Stimulated activated naive CD8-positive, alpha-beta T cell treated with anti-CD3 and anti-CD28 coated beads, Interleukin-15, amount 100 ng/mL, for 72 hours (primary cell): Measurements from ENCODE around the gene SSTR5.

Experiments
- ATAC-seq: fragments of 150-1000 bp; cut with Tn5 transposase; 2 replicates; pipeline ENCODE4 v1.10.0; 2021; ENCODE audit warnings: mild to moderate bottlenecking, moderate library complexity
- DNase-seq, 2 donors: peaks; one replicate each; pipeline ENCODE4 v3.0.0; 2021 to 2022
- H3K27ac Mint-ChIP-seq, 2 donors: one replicate each; pipeline ENCODE4 v1.8.0; 2022; ENCODE audit warnings: mild to moderate bottlenecking in 2 of 2, mixed read lengths in 2 of 2, moderate library complexity in 2 of 2
- H3K27me3 Mint-ChIP-seq: one replicate; pipeline ENCODE4 v1.8.0; 2022; ENCODE audit warnings: mixed read lengths
- H3K4me1 Mint-ChIP-seq: one replicate; pipeline ENCODE4 v1.8.0; 2022; ENCODE audit warnings: mild to moderate bottlenecking, mixed read lengths
- H3K4me3 Mint-ChIP-seq, 2 donors: one replicate each; pipeline ENCODE4 v1.8.0; 2022; ENCODE audit warnings: mild to moderate bottlenecking in 2 of 2, mixed read lengths in 2 of 2, moderate library complexity in 1 of 2
- H3K9me3 Mint-ChIP-seq, 2 donors: one replicate each; pipeline ENCODE4 v1.8.0; 2022; ENCODE audit warnings: mixed read lengths in 2 of 2

Gene SSTR5

DNA sequence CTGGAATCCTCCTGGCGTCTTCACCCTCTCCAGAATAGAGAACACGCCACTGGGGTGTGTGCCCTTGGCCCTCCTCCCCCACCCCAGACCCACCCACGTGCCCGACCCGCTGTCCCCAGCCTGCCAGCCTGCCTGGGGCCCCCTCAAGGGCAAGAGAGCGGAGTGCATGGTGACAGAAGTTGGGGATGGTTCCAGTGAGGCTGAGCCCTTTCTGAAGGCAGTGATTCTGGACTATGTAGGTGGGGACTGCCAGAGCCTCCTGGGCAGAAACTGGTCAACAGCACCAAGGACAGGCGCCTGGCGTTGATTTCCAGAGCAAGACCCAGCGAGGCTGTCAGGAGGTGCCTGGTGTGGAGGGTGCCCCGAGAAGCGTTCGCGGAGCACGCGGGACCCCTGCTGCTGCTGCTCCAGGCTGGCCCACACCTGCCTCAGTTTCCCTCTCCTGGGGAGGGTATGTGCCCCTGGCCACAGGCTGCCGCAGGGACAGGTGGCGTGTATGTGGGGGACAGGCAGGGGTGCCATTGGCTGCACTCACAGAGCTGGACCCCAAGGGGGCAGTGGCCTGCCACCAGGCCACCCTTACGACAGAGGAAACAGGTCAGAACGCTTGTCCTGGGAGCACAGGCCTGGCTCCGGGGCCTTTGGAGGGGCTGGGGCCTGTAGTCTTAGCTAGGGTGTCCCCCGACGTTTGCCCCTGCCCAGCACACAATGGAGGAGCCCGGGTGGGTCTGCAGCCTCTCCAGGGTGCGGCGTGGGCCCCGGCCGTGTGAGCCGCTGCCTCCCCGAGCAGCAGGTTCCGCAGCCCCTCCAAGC is 1.2 kb downstream of the SSTR5 start:
- no peak overlapping the region for H3K27ac Mint-ChIP-seq

GRCh38 chr16:1074379-1074649 is 1.8 kb downstream of the SSTR5 start:
- no peaks in the 10 kb centered on the region for H3K4me1 Mint-ChIP-seq
- H3K27ac Mint-ChIP-seq: no peak overlapping the region
- no peak overlapping the region for H3K4me3 Mint-ChIP-seq
- DNase-seq (no peak), ATAC-seq (no peak)
- H3K9me3 Mint-ChIP-seq: no peaks in the 10 kb centered on the region
- peaks cover 85% of the 10 kb centered on the region for H3K27me3 Mint-ChIP-seq

More for the DNA sequence above, 1.2 kb downstream of the SSTR5 start:
- peaks cover 88% of the 10 kb centered on the region for H3K27me3 Mint-ChIP-seq
- no peaks in the 10 kb centered on the region for H3K9me3 Mint-ChIP-seq
- no peaks in the 10 kb centered on the region for H3K4me1 Mint-ChIP-seq
- DNase-seq (no peak), ATAC-seq (no peak)
- no peak overlapping the region for H3K4me3 Mint-ChIP-seq

- Mint-ChIP-seq H3K4me1 (no peaks in the 10 kb centered on the region), H3K4me3 (no peak overlapping the region), H3K9me3 (no peaks in the 10 kb centered on the region), H3K27ac (no peak overlapping the region), H3K27me3 (peaks cover 85% of the 10 kb centered on the region)
- no peak for ATAC-seq
- DNase-seq: no peak
Measured at GRCh38 chr16:1075546-1075945, 3.0 kb downstream of the SSTR5 start.

DNA sequence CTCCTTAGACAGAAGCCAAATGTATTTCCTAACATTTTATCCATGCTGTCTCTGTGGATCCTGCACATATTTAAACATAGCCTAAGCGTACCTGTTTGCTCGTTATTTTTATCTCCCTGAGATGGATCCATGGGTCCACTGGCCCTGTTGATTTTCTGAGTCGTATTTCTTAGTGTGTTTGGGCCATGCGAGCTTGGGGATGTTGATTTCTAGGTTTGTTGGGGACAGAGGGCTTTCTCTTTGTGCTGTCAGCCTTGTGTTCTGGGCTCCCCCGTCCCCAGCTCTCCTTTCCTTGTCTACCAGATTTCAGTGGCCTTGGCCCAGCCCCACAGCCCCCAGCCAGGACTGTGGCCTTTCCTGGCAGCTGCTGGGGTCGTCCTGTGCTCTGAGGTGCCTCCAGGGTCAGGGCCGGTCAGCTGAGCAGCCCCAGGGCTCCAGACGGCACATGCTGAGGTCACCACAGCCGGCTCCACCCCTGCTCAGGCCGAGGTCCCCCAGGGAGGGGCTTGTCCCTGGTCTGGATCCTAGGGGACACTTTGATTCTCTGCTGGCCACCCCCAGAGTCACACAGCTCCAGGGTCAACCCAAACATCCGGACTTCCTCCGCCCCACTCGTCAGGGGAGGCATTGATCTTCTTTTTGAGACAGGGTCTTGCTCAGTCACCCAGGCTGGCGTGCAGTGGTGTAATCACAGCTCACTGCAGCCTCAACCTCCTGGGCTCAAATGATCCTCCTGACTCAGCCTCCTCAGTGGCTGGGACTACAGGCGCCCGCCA is 4.4 kb downstream of the SSTR5 start:
- H3K4me1 Mint-ChIP-seq: no peaks in the 10 kb centered on the region
- H3K27ac Mint-ChIP-seq: peak overlapping the region in 1 of 2 donors; percentile 40
- DNase-seq (no peak), ATAC-seq (no peak)
- peaks cover 80% of the 10 kb centered on the region for H3K27me3 Mint-ChIP-seq
- H3K4me3 Mint-ChIP-seq: no peak overlapping the region
- no peaks in the 10 kb centered on the region for H3K9me3 Mint-ChIP-seq

DNA sequence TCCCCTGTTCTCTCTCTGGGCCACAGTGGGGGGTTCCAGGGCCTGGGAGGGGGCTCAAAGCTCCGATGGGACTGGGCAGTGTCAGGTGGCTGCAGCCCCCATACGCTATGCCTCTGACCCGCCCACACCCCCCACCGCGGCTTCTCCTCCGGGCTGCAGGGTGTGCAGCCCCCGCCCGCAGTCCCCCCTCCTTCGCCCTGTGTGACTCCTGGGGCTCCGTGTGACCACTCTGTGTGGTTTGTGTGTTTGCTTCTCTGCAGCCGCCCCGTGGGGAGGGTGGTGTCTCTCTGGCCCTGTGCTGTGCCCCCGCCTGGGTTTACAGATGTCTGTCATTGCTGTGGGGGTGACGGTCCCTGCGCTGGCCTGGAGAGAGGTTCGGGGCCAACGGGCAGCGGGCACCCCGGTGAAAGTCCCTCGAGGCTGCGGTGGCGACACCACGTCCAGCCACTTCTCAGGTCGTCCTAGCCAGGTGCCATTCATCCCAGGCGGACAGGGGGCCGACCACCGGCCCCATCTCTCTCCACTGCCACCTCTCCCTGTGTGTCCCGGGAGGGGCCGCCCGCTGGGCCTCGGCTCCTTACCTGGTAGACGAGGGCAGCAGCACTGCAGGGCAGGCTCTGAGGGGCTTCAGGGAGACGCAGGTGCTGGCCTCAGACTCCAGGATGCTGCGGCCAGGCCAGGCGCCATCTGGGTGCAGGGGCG is 5.5 kb downstream of the SSTR5 start:
- ATAC-seq (no peak), DNase-seq (no peak)
- Mint-ChIP-seq H3K4me1 (no peaks in the 10 kb centered on the region), H3K27ac (peak overlapping the region in 1 of 2 donors; percentile 67), H3K9me3 (no peaks in the 10 kb centered on the region), H3K4me3 (no peak overlapping the region), H3K27me3 (peaks cover 83% of the 10 kb centered on the region)

GRCh38 chr16:1078579-1079021 is 6.1 kb downstream of the SSTR5 start:
- no peak for DNase-seq
- Mint-ChIP-seq H3K9me3 (peaks cover 0 to under 1% of the 10 kb centered on the region in 2 donors), H3K27ac (no peak overlapping the region), H3K27me3 (peaks cover 78% of the 10 kb centered on the region), H3K4me1 (no peaks in the 10 kb centered on the region), H3K4me3 (no peak overlapping the region)
- no peak for ATAC-seq

DNA sequence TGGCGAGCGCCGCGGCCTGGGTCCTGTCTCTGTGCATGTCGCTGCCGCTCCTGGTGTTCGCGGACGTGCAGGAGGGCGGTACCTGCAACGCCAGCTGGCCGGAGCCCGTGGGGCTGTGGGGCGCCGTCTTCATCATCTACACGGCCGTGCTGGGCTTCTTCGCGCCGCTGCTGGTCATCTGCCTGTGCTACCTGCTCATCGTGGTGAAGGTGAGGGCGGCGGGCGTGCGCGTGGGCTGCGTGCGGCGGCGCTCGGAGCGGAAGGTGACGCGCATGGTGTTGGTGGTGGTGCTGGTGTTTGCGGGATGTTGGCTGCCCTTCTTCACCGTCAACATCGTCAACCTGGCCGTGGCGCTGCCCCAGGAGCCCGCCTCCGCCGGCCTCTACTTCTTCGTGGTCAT is 6.8 kb downstream of the SSTR5 start:
- Mint-ChIP-seq H3K27me3 (peaks cover 81% of the 10 kb centered on the region), H3K27ac (no peak overlapping the region), H3K4me3 (no peak overlapping the region), H3K4me1 (no peaks in the 10 kb centered on the region), H3K9me3 (peaks cover 0 to 8% of the 10 kb centered on the region in 2 donors)
- DNase-seq: no peak
- no peak for ATAC-seq

GRCh38 chr16:1079786-1080525 is 7.4 kb downstream of the SSTR5 start:
- H3K27me3 Mint-ChIP-seq: peaks cover 81% of the 10 kb centered on the region
- H3K27ac Mint-ChIP-seq: no peak overlapping the region
- peaks cover 0 to 14% of the 10 kb centered on the region in 2 donors for H3K9me3 Mint-ChIP-seq
- H3K4me3 Mint-ChIP-seq: no peak overlapping the region
- ATAC-seq: peak; percentile 24
- no peak for DNase-seq
- H3K4me1 Mint-ChIP-seq: no peaks in the 10 kb centered on the region

- Mint-ChIP-seq H3K9me3 (peaks cover 8 to 25% of the 10 kb centered on the region in 2 donors), H3K27ac (no peak overlapping the region), H3K4me3 (no peak overlapping the region), H3K4me1 (no peaks in the 10 kb centered on the region), H3K27me3 (peaks cover 83% of the 10 kb centered on the region)
- ATAC-seq (peak; percentile 10), DNase-seq (no peak)
Measured at GRCh38 chr16:1080801-1081733, 8.5 kb downstream of the SSTR5 start.

GRCh38 chr16:1081734-1082265 is 9.3 kb downstream of the SSTR5 start:
- no peak for DNase-seq
- peaks cover 8 to 25% of the 10 kb centered on the region in 2 donors for H3K9me3 Mint-ChIP-seq
- no peak for ATAC-seq
- H3K4me3 Mint-ChIP-seq: no peak overlapping the region
- H3K27ac Mint-ChIP-seq: no peak overlapping the region
- peaks cover 75% of the 10 kb centered on the region for H3K27me3 Mint-ChIP-seq
- H3K4me1 Mint-ChIP-seq: no peaks in the 10 kb centered on the region

GRCh38 chr16:1082266-1082951 is 9.9 kb downstream of the SSTR5 start:
- peaks cover 69% of the 10 kb centered on the region for H3K27me3 Mint-ChIP-seq
- H3K4me1 Mint-ChIP-seq: no peaks in the 10 kb centered on the region

GRCh38 chr16:1082952-1083675 is 10.6 kb downstream of the SSTR5 start:
- H3K27ac Mint-ChIP-seq: no peak overlapping the region
- no peak for DNase-seq
- H3K4me3 Mint-ChIP-seq: no peak overlapping the region
- no peaks in the 10 kb centered on the region for H3K4me1 Mint-ChIP-seq
- ATAC-seq: no peak
- peaks cover 8 to 25% of the 10 kb centered on the region in 2 donors for H3K9me3 Mint-ChIP-seq
- peaks cover 63% of the 10 kb centered on the region for H3K27me3 Mint-ChIP-seq

More at GRCh38 chr16:1082266-1082951, 9.9 kb downstream of the SSTR5 start:
- H3K4me3 Mint-ChIP-seq: no peak overlapping the region
- H3K9me3 Mint-ChIP-seq: peaks cover 8 to 25% of the 10 kb centered on the region in 2 donors
- DNase-seq (no peak), ATAC-seq (no peak)
- no peak overlapping the region for H3K27ac Mint-ChIP-seq

DNA sequence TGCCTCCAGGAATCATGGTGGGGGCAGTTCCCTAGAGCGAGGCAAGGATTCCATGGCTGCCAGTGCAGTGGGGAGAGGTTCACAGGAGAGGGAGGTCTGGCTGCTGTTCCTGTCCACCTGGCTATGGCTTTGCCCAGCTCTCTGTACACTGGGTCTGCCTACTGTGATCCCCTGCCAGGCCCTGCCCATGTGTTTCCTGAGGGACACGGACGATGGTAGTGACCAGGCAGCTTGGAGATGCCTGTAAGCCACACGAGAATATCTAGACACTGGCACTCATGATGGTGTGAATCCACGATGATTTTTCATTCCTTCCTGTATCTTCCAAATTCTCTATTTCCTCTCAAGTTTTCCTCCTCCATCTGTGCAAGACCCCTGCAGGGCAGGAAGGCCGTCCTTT is 12.4 kb downstream of the SSTR5 start:
- Mint-ChIP-seq H3K4me3 (no peak overlapping the region), H3K4me1 (no peaks in the 10 kb centered on the region), H3K27ac (no peak overlapping the region), H3K9me3 (peaks cover 8 to 25% of the 10 kb centered on the region in 2 donors), H3K27me3 (peaks cover 59% of the 10 kb centered on the region)
- DNase-seq: no peak
- no peak for ATAC-seq
